Measurements from ENCODE around the gene ANKLE1.

- TF ChIP-seq ZFP3 (CRISPR knock-in tag; IDR thresholded peaks at IDR 0.05) (no peak), CSDC2 (CRISPR knock-in tag; IDR thresholded peaks at IDR 0.05) (no peak), ZNF70 (CRISPR knock-in tag; IDR thresholded peaks at IDR 0.05) (no peak), PPARA (CRISPR knock-in tag; IDR thresholded peaks at IDR 0.05; ENCODE audit: borderline replicate concordance) (no peak), RARB (CRISPR knock-in tag; IDR thresholded peaks at IDR 0.05) (no peak), BACH2 (CRISPR knock-in tag; IDR thresholded peaks at IDR 0.05; ENCODE audit: borderline replicate concordance) (no peak), OSR1 (CRISPR knock-in tag; IDR thresholded peaks at IDR 0.05) (no peak), ARNTL (CRISPR knock-in tag; IDR thresholded peaks at IDR 0.05; ENCODE audit: borderline replicate concordance, low read depth) (no peak), ESRRG (CRISPR knock-in tag; IDR thresholded peaks at IDR 0.05) (no peak), ISL1 (CRISPR knock-in tag; IDR thresholded peaks at IDR 0.05) (no peak), TCF4 (CRISPR knock-in tag; IDR thresholded peaks at IDR 0.05; ENCODE audit: borderline replicate concordance) (no peak), ZFP30 (CRISPR knock-in tag; IDR thresholded peaks at IDR 0.05) (no peak)
- TF ChIP-seq, protein P1, sequence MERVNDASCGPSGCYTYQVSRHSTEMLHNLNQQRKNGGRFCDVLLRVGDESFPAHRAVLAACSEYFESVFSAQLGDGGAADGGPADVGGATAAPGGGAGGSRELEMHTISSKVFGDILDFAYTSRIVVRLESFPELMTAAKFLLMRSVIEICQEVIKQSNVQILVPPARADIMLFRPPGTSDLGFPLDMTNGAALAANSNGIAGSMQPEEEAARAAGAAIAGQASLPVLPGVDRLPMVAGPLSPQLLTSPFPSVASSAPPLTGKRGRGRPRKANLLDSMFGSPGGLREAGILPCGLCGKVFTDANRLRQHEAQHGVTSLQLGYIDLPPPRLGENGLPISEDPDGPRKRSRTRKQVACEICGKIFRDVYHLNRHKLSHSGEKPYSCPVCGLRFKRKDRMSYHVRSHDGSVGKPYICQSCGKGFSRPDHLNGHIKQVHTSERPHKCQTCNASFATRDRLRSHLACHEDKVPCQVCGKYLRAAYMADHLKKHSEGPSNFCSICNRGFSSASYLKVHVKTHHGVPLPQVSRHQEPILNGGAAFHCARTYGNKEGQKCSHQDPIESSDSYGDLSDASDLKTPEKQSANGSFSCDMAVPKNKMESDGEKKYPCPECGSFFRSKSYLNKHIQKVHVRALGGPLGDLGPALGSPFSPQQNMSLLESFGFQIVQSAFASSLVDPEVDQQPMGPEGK (CRISPR knock-in tag; IDR thresholded peaks at IDR 0.05; ENCODE audit: borderline replicate concordance): no peak
Observed at GRCh38 chr19:17318966-17319365, 37.3 kb downstream of the ANKLE1 start.
